GM12873 (cell line): ENCODE data around the gene MRPL40.

Experiments
- CTCF ChIP-seq: IDR thresholded peaks from 2 replicates; pipeline ENCODE4 v1.5.1; 2012; ENCODE audit warnings: low read depth, mild to moderate bottlenecking, moderate library complexity, low read length, control low read depth; ENCODE audit not compliant: insufficient read depth; ENCODE audit errors: missing control alignments

The MRPL40 gene

DNA sequence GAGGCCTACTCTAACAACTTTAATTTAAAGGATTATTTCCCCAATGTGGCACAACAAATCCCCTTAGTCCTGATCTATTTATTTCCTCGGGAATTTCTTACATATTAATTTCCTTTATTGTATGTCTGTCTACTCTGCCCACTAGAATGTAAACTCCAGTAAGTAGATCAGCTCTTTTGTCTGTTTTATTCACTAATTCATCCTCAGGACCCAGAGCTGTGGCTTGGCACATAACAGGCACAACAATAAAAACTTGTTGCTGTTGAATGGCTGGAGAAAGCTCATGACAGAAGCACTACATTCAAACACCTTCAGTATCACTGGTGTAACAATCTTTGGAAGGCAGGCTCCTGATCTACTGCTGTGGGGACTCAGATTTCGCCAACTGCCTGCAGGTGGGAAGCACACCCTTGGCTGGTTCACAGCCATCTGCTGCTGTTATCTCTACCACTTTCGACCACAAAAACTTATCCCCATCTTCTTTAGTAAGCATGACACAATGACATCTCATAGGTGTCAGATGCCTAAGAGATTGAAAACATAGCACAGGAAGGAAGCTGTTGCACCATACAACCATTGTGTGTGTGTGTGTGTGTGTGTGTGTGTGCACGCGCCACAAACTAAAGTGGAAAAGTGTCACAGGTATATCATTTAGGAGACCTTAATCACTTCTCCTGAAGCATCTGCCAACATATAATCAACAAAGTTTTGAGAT is 12.7 kb upstream of the MRPL40 start:
- no peak for TF ChIP-seq CTCF

- TF ChIP-seq CTCF = no peak
Measured at GRCh38 chr22:19420321-19420720, 12.0 kb upstream of the MRPL40 start.

- TF ChIP-seq CTCF = no peak
Measured at GRCh38 chr22:19422440-19423301, 9.7 kb upstream of the MRPL40 start.

- no peak for TF ChIP-seq CTCF
Measured at GRCh38 chr22:19424186-19424500, 8.2 kb upstream of the MRPL40 start.

GRCh38 chr22:19429950-19430889 is 2.1 kb upstream of the MRPL40 start:
- no peak for TF ChIP-seq CTCF

DNA sequence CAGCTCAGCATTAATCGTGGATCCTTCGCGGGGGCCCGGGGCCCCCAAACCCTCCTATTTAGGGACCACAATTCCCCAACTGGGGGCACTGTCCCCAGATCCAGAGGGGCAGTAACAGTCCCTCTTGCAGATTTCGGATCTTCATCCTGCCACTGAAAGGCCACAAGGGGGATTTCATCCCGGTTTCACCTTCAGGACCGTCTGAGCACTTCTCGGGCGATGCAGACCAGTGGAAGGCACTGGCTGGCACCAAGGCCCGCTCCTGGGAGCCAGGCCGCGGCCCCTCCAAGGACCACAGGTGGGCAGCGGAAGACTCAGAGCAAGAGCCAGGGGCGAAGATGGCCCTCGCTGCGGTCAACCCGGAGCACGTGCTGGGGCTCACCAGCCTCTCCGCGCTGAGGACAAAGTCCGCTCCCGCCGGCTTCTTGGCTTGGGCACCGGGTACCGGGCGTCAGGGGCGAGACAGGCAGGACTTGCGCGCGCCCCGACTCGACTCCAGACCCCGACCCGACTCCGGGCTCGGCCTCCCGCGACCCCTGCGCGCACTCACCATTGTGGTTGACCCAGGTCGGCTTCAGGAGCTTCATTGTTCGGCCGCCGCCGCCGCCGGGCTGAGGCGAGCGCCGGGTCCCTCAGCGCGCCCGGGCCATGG is 1.3 kb upstream of the MRPL40 start:
- TF ChIP-seq CTCF = no peak
